ENCODE data around the gene ITPK1.

DNA sequence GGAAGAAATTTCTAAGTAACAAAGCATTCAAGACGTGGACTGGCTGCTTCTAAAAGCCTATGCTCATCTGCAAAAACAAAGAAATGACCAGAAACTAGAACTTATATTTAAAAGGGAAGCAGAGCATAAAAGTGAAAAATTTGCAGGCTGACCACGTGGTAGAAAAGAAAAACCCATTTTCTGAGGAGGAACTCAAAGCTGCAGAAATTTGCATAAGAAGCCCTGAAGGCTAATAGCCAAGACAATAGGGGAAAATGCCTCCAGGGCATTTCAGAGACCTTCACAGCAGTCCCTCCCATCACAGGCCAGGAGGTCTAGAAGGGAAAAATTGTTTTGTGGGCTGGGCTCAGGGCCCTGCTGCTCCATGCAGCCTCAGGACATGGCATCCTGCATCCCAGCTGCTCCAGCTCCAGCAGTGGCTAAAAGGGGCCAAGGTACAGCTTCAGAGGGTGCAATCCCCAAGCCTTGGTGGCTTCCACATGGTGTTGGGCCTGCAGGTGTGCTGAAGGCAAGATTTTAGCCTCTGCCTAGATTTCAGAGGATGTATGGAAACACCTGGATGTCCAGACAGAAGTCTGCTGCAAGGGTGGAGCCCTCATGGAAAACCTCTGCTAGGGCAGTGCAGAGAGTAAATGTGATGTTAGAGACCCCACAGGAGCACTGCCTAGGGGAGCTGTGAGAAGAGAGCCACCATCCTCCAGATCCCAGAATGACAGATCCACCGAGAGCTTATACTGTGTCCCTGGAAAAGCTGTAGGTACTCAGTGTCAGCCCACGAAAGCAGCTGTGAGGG is 137.3 kb downstream of the ITPK1 start:
- TF ChIP-seq, protein P1, sequence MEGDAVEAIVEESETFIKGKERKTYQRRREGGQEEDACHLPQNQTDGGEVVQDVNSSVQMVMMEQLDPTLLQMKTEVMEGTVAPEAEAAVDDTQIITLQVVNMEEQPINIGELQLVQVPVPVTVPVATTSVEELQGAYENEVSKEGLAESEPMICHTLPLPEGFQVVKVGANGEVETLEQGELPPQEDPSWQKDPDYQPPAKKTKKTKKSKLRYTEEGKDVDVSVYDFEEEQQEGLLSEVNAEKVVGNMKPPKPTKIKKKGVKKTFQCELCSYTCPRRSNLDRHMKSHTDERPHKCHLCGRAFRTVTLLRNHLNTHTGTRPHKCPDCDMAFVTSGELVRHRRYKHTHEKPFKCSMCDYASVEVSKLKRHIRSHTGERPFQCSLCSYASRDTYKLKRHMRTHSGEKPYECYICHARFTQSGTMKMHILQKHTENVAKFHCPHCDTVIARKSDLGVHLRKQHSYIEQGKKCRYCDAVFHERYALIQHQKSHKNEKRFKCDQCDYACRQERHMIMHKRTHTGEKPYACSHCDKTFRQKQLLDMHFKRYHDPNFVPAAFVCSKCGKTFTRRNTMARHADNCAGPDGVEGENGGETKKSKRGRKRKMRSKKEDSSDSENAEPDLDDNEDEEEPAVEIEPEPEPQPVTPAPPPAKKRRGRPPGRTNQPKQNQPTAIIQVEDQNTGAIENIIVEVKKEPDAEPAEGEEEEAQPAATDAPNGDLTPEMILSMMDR (IDR thresholded peaks at IDR 0.05; ENCODE audit: low read depth, low read length) = no peak
- TF ChIP-seq EZH2phosphoT487 (IDR thresholded peaks at IDR 0.05; ENCODE audit: low read depth) = no peak
